ENCODE results near the gene RPS5.

RPS5 gene

DNA sequence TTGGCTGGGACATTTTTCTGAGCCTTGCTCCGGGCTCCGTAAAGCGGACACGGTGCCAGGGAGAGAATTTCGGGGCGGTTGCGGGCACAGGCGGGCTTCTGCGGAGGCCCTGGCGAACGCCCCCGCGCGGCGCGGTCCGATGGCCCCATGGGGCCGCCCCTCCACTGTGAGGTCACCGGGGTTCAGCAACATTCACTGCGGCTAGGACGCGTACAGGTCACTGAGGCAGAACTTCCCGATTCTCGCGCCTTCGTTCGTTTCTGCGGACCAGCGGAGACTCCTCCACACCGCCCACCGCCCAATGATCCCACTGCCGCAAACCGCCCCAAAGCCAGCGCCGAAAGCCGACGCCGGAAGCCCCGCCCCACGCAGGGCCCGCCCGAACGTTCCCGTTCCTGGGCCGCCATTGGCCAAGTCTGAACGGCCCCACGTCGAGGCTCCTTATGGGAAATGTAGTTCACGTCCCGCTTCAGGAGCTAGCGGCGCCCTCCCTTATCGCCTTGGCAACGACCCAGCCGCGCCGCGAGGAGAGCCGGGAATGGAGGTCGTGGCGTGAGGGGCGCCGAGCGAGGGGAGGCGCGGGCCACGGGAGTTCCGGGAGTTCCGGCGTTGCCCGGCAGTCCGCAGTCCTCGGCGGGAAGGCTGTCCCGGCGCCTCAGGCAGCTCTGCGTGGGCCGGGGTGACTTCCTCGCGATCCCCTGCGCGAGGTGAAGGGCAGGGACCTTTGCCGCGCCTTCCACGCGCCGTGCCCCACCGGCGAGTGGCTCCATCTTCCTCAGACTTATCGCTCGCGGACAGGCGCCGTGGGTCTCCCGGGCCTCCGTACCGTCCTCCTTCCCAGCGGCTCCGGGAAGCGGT, 21.3 kb downstream of the RPS5 start, which contains the start of gene ZNF584:
ZNF584 (plus strand) TSS at position 498 of the 858 bp plus-strand sequence. CDS start 499 bp downstream, outside the sequence.
- DNase-seq (ENCODE audit: low read depth, low spot score) = peak; percentile 95
- peak within 1 kb of the TSS; percentile 89 for H3K4me3 ChIP-seq (ENCODE audit: low read depth, low read length)
- TF ChIP-seq, protein P1, sequence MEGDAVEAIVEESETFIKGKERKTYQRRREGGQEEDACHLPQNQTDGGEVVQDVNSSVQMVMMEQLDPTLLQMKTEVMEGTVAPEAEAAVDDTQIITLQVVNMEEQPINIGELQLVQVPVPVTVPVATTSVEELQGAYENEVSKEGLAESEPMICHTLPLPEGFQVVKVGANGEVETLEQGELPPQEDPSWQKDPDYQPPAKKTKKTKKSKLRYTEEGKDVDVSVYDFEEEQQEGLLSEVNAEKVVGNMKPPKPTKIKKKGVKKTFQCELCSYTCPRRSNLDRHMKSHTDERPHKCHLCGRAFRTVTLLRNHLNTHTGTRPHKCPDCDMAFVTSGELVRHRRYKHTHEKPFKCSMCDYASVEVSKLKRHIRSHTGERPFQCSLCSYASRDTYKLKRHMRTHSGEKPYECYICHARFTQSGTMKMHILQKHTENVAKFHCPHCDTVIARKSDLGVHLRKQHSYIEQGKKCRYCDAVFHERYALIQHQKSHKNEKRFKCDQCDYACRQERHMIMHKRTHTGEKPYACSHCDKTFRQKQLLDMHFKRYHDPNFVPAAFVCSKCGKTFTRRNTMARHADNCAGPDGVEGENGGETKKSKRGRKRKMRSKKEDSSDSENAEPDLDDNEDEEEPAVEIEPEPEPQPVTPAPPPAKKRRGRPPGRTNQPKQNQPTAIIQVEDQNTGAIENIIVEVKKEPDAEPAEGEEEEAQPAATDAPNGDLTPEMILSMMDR (IDR thresholded peaks at IDR 0.05; ENCODE audit: low read depth, low read length) = peak; percentile 23
- in situ Hi-C loops (cut with HindIII; ENCODE audit: low sequenced_read_pairs) = no loop called here

DNA sequence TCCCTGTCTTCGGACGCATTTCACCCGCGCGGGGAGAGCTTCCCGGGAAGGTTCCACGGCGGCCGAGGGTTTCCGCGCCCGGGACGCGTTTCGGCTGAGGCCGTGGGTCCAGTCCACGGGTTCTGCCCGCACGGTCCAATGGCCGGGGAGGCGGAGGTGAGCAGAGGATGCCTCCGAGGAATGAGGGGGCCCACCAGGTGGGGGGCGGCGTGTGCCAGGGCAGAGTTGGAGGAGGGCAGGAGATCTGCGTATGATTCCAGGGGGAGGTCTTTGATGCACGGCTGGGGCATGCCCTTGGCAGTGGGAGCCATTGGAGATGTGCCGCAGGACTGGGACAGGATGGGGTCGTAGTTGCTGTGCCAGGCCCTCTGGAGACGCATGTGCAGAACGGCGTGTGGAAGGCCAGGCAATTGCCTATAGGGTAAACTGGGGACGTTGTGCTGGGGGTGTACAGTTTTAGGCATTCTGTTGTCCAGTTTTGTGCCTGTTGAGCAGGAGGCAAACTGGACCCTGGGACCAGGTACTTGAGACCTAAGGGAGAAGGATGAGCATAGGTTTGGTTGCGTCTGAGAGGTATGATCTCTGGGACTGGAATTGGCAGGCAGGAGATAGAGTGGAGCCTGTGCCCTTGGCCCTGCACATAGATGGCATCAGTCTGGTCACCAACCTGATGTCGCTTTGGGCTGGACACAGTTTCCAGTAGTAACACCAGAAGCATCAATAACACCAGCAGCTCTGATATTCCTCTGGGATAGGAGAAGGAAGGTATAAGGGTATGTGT, 22.1 kb downstream of the RPS5 start:
- DNase-seq (ENCODE audit: low read depth, low spot score) = no peak
- in situ Hi-C loops (cut with HindIII; ENCODE audit: low sequenced_read_pairs) = no loop called here
- TF ChIP-seq, protein P1 (IDR thresholded peaks at IDR 0.05; ENCODE audit: low read depth, low read length) = no peak
- peak overlapping the region; percentile 89 for H3K4me3 ChIP-seq (ENCODE audit: low read depth, low read length)

DNA sequence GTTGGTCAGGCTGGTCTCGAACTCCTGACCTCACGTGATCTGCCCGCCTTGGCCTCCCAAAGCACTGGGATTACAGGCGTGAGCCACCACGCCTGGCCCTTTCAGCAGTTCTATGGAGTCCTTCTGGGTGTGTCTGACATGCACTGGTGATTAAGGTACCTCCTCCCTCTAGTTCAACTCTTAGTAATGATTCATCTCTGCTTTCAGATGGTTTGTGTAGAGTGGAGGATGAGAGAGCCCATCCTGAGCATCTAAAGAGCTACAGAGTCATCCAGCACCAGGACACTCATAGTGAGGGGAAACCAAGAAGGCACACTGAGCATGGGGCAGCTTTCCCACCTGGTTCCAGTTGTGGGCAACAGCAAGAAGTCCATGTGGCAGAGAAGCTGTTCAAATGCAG, 29.5 kb downstream of the RPS5 start:
- TF ChIP-seq, protein P1 (IDR thresholded peaks at IDR 0.05; ENCODE audit: low read depth, low read length) = no peak
- no peak for DNase-seq (ENCODE audit: low read depth, low spot score)
- in situ Hi-C loops (cut with HindIII; ENCODE audit: low sequenced_read_pairs) = no loop called here
- H3K4me3 ChIP-seq (ENCODE audit: low read depth, low read length) = no peak overlapping the region

DNA sequence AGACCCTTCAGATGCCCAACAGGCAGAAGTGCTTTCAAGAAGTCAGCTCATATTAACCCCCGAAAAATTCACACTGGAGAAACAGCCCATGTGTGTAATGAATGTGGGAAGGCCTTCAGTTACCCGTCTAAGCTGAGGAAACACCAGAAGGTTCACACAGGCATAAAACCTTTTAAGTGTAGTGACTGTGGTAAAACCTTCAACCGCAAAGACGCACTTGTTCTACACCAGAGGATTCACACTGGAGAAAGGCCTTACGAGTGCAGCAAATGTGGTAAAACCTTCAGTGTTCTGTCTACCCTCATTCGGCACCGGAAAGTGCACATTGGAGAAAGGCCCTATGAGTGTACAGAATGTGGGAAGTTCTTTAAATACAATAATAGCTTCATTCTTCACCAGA, 30.0 kb downstream of the RPS5 start:
- DNase-seq (ENCODE audit: low read depth, low spot score) = no peak
- in situ Hi-C loops (cut with HindIII; ENCODE audit: low sequenced_read_pairs) = no loop called here
- H3K4me3 ChIP-seq (ENCODE audit: low read depth, low read length) = no peak overlapping the region
- TF ChIP-seq, protein P1 (IDR thresholded peaks at IDR 0.05; ENCODE audit: low read depth, low read length) = no peak

DNA sequence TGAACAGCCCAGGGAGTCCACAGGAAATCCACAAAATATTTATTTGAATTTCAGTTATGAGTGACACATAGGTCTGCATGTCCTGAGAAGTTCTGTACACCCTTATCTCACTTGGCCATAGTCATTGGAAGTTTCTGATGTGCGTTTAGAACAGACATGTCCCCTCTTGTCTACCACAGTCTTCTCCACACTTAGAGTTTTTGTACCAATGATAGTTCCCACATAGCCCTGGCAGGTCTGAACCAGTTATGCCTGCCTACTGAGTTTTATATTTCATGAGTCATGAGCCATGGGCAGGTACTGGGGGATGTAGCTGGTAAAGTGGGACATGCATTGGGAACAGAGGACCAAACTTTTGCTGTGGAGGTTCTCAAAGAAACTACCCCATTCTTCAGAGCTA, 41.5 kb downstream of the RPS5 start:
- no peak for DNase-seq (ENCODE audit: low read depth, low spot score)
- H3K4me3 ChIP-seq (ENCODE audit: low read depth, low read length) = no peak overlapping the region
- in situ Hi-C loops (cut with HindIII; ENCODE audit: low sequenced_read_pairs) = no loop called here
- TF ChIP-seq, protein P1 (IDR thresholded peaks at IDR 0.05; ENCODE audit: low read depth, low read length) = no peak

DNA sequence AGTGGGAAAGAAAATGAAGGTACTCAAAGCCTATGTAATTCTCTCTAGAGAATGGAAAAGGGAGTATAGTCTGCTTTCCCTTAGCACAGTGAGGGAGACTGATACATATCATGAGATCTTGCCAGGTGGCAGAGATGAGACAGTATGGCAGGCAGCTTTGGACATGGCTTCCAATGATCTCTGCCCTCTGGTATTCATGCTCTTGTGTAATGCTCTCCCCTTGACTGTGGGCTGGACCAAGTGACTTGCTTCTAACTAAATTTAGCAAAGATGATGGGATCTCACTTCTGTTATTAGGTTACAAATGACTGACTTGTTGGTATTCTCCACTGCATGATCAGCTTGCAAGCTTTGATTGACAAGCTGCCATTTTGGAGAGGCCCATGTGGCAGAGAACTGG, 42.7 kb downstream of the RPS5 start:
- no peak for DNase-seq (ENCODE audit: low read depth, low spot score)
- in situ Hi-C loops (cut with HindIII; ENCODE audit: low sequenced_read_pairs) = no loop called here
- no peak overlapping the region for H3K4me3 ChIP-seq (ENCODE audit: low read depth, low read length)
- TF ChIP-seq, protein P1 (IDR thresholded peaks at IDR 0.05; ENCODE audit: low read depth, low read length) = no peak

Measured in astrocyte of the spinal cord (primary cell).